Left renal cortex interstitium (tissue), 4 donors: ENCODE measurements around the gene ALDH5A1. TPM values are rescaled to one million over a fixed set of nuclear protein-coding genes. Genes with fewer than 3 reads are reported as not detected.
"Not testable (repeated sequence)": the region's sequence is repeated elsewhere in the genome, so short reads cannot be mapped to it uniquely, and the experiment has no call there.

Experiments
- DNase-seq, 4 donors: peaks; one replicate each; pipeline ENCODE4 v3.0.0-alpha.2; 2013; ENCODE audit warnings: low read depth in 4 of 4, low spot score in 2 of 4, missing footprints in 1 of 4
- polyA plus RNA-seq, 4 donors: library from polyadenylated mRNA; unstranded; fragments of 120-200 nt; gene quantifications; one replicate each; pipeline ENCODE4 v1.2.1, GENCODE V29; 2013; ENCODE audit not compliant: insufficient read length in 4 of 4

ALDH5A1 gene
- polyA plus RNA-seq, 4 donors, result 25.9 to 33.4 (median 27.8) TPM

DNA sequence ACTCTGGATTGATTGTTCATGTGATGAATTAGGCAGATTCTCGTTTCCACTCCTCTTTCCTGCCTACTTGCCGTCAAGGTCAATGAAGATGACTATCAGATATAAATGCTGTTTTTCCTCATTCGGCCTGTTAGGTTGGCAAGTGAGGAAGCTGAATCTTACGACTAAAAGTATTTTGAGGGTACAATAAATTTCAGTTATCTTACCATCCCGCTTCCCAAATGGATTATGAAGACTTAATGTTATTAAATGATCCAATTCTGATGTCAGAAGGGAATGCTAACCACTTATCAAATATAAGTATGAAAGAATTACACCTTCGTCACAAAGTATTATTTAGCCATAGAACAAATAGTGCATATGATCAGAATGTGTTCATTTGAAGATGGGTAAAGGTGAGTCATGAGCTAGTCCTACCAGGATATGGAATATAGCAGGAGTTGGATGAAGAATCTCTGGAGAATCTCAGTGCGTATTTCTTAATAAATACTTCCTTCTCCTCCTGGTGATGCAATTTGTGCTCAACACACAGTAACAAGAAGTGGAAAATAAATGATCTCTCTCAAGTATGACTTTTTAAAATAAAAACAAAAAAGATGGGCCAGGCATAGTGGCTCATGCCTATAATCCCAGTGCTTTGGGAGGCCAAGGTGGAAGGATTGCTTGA is 10.0 kb upstream of the ALDH5A1 start:
- DNase-seq, result no peak

DNA sequence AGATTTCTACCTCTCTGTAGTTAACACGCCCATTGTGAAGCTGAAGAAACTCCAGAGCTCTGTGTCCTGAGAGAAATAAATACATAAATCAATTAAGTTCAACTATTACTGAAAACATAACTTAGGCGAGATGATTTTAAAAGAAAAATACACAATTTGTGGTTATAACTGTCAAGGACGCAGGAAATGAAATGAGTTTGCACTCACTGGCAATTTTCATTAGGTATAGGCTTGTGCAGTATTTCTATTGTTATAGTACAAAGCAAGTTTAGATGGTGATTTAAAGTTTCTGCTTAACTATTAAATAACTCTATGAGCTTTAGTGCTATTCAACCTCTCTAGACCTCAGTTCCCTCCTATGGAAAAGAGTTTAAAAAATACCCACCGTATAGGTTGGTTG is 8.7 kb upstream of the ALDH5A1 start:
- no peak for DNase-seq

DNA sequence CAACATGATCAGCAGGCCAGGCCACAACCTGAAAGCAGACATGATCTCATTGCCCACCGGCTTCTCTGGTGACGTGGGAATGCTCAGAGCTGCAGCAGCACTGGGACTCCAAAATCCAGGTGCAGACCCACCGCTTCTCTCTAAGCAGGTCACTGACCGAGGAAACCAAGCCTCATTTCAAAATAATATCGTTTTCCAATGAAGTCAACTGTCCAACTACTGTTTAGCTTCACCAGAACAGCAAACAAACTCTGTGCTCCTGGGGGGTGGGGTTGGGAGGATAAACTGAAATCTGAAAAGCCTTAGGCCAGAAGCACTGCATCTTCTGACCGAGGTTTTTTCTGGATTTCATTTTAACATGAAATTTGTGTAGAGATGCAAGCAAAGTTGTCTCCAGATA is 5.3 kb upstream of the ALDH5A1 start, which contains the start of gene GPLD1:
Gene GPLD1, minus strand, starts transcription at position 109 of the 400 bp plus-strand sequence. Its CDS starts 67 bp downstream, at position 42.
- no peak for DNase-seq

DNA sequence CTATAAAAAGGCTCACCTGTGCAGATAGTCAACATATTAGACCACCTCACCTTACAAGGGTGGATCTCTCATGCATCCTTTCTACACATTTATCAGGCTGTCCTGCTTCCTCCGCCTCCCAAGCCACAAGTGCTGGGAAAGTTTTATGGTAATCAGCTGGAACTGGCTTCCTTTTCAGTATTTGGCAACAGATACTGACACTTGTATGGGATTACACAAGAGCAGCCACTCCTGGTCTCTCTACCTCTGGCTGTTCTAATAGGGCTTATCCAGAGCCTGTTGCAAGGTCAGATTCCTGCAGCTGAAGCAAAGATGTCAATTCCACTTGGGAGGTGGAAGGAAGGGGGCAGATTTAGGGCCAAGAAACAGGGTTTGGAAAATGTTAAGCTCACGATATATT is 4.9 kb upstream of the ALDH5A1 start:
- no peak for DNase-seq

DNA sequence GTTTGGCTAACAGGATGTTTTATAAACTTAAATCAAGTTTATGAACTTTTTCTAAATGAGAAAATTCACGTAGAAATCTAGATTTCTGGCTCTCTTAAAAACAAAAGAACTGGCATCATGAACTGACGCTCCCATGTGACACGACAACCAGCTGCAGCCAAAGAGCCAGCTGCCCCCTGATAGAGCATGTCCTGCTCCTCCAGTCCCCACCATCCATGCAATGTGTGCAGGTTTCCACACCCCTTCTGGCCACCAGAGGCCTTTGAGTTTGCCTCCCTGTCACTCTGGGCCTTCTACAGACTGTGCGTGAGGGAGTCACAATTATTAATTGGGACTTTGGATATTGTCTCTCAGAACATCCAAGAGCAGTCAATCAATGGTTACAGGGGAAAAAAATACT is 3.8 kb upstream of the ALDH5A1 start:
- no peak for DNase-seq

DNA sequence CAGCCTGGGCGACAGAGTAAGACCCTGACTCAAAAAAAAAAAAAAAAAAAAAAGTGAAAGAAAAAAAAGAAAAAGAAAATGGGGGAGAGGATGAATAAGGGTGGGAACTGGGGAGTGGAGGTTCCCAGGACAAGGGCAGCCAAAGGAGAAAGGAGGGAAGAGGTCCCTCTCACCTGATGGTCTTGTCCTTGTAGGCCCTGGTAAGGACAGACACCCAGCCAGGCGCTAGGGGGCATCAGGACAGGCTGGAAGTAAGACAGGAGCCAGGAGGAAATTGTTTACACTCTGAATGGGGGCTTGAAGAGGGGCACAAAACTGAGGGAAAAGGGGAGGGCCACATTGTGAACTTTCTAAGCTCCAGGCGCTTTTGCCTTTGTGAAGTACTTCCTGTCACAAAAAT is 2.3 kb upstream of the ALDH5A1 start:
- DNase-seq, result no peak

DNA sequence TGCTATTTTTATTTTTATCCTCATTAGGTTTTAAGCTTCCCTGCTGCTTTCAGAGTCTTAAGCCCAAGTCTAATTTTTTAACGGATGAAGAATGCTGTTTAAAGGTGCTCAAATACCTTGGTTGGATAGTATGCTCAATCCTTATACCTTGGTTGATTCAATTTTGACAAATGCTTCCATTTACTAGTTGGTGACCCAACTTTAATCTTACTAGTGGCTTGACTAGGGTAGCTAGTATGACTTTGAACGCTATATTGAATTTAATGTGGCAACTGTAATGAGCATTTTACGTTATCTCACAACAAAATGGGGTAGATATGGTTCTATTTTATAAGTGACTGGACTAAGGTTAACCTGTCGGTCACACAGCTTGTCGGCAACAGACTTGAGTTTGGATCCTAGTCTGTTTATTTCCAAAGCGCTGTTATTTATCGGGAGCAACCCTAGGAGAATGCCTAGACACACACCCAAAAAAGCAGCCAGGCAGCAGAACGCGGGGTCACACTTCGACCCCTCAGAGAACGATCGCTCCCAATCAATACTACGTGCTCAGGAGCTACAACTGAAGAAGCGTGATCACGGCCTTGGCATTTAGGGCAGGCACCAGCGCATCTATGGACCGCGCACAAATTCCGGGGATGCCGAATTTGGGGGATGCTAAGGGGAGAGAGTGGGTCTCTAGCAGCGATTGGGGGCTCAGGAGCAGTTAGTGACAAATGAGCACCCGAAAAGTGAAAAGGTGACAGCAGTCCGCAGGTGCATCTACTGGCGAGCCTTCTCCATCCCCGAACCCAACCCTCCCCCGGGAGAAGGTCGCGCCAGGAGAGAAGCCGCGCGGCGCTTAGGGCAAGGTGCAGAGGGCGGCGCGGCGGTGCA is 586 bp upstream of the ALDH5A1 start:
- DNase-seq, result no peak

DNA sequence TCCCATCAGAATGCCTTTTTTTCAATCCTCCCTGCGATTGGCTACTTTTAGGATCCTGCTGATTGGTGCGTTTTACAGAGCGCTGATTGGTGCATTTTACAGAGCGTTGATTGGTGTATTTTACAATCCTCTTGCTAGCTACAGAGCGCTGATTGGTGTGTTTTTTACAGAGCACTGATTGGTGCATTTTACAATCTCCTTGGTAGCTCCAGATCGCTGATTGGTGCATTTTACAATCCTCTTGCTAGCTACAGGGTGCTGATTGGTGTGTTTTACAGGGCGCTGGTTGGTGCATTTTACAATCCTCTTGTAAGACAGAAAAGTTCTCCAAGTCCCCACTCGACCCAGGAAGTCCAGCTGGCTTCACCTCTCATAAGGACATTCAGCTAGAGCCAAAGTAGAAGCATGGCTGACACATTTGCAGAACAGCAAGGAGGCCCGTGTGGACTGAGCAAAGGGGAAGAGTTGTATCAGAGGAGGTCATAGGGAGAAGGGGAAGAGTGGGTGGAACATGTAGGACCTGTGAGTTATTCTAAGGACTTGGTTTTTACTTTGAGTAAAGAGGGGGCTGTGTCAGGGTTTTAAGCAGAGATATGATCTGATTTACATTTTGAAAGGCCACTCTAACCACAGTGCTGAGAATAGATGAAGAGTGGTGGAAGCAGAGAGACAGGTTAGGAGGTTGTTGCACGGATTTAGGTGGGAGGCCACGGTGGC is 2.6 kb downstream of the ALDH5A1 start:
- DNase-seq, result no peak

DNA sequence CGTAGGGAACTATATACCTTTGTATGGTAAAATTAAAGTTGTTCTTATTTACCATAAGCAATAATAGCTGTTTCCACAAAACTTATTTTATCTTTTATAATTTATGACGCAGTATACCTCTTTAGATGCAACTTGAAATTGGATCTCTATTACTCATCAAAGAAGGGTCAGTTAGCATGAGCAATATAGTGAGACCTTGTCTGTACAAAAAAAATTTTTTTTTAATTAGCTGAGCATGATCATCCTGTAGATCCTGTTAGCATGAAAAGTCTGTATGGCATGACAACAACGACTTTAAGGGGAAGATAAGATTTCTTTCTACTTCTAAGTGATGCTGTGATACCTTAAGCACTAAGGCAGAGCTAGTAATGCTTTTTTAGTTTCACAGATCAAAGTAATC is 5.9 kb downstream of the ALDH5A1 start:
- no peak for DNase-seq

DNA sequence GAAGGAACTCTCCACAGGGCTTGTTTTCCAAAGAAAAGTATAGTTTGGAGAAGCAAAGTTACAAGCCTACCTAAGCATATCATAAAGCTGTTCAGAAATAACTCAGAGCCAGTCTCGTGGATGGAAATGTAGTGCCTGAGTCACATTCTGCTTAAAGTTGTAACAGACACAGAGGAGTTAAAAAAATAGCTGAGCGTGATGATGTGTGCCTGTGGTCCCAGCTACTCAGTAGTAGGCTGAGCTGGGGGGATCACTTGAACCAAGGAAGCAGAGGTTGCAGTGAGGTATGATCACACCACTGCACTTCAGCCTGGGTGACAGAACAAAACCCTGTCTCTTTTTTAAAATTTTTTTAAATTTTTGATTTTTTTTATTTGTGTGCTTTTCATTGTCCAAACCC is 6.6 kb downstream of the ALDH5A1 start:
- no peak for DNase-seq

DNA sequence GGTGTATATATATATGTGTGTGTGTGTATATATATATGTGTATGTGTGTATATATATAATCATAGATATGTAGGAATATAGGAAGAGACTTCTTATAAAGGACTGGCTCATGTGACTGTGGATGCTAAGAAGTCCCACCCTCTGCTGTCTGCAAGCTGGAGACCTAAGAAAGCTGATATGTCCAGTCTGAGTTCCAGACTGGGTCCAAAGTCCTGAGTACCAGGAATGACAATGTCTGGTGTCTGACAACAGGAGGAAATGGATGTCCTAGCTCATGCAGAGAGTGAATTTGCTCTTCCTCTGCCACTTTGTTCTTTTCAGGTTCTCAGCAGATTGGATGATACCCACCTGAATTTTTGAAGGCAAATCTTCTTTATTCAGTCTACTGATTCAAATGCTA is 7.1 kb downstream of the ALDH5A1 start:
- no peak for DNase-seq

DNA sequence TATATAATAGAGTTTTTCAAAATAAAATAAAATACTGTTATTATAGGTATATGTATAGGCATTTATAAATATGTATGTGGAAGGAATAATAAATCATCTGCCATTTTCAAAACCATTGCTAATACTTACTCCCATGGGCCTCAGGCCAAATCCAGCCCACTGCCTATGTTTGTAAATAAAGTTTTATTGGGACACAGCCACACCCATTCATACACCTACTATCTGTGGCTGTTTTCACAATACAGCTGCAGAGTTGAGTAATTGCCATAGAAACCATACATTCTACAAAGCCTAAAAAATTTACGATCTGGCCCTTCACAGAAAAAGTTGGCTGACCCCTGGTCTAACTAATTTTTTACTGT is 9.5 kb downstream of the ALDH5A1 start:
- DNase-seq, result no peak

DNA sequence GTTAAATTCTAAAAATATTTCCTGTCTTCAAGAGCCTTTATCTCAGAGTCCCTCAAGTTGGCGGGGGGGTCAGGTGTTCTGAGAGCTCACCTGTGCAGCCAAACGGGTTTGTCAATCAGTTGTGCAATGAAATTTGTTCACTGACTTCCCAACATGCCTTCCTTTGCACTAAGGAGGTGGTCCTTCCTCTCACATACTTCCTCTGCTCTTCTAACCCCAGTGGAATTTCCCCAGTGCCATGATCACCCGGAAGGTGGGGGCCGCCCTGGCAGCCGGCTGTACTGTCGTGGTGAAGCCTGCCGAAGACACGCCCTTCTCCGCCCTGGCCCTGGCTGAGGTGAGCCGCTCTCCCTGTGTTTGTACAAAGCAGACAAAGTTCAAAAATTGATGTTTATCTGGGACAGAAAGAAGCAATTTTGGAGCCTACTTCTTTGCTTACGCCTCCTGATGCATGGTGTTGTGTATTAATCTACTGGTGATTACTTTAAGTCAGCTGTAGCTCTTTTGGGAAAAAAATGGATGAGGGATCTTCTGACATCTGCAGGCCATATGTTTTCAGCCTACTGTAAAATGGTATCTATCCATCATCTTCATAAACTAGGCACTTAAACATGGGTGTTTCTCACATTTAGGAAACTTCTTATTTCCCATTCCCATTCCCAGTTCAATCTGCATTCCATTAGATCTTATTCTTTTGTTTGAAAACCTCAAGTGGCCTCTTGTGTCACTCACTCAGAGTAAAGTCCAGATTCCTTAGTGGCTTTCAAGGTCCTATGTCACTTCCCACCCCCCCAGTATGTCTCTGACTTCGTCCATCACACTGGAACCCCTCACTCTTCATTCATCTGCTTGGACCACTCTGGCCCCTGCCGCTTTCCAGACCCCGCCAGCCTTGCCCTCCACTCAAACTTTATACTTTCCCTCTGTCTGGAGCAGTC is 10.1 kb downstream of the ALDH5A1 start:
- DNase-seq, result no peak

DNA sequence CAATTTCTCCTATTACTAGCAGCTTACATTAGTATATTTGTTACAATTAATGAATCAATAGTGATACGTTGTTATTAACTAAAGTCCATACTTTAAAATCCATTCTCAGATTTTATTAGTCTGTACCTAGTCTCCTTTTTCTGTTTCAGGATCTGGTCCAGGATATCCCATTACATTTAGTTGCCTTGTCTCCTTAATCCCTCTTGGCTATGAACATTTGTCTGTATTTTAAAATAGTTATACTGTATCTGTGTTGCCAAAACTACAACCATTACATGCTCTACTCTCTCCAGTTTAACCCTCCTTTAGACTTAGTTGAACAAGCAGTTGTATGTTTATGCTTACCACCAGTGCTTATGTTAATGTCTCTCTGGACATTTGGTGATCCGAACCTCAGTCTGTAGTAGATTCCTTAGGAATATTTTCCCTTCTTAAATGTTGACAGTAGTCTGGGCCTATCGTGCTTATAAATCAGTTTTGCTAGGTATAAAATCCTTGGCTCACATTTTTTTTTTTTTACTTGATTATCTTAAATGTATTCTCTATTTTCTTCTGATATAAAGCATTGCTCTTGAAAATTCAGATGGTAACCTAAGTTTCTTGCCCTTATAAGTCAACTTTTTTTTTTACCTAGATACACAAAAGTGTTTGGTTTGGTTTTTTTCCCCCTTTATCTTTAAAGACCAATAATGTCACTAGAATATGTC is 12.2 kb downstream of the ALDH5A1 start:
- DNase-seq, result no peak

DNA sequence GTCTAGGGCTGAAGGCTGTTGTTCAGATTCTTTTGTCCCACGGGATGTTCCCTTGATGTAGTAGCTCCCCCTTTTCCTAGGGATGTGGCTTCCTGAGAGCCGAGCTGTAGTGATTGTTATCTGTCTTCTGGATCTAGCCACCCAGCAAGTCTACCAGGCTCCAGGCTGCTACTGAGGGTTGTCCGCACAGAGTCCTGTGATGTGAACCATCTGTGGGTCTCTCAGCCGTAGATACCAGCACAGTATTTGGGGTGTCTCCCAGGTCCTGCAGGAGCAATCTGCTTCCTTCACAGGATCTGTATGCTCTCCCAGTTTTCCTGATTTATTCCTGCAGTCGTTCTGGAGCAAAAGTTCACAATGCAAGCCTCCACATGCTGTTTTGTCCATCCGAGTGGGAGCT is 17.2 kb downstream of the ALDH5A1 start:
- DNase-seq, result not testable (repeated sequence)

DNA sequence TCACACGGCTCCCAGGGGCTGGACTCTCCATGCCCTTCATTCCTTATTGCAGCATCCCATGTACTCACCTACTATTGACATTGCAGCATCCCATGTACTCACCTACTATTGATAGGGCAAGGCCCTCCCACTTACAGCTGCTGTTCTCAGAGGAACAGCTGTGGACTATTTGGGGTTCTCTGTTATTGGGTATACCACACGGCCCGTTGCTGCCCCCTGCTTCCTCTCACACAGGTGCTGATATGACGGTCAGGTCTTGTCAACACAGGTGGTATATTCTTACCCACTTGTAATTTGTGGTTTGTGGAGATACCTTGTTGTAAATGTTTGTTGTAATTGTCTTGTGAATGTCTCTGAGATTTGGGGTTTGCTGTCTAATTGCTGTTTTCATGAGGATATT is 18.8 kb downstream of the ALDH5A1 start:
- no peak for DNase-seq

DNA sequence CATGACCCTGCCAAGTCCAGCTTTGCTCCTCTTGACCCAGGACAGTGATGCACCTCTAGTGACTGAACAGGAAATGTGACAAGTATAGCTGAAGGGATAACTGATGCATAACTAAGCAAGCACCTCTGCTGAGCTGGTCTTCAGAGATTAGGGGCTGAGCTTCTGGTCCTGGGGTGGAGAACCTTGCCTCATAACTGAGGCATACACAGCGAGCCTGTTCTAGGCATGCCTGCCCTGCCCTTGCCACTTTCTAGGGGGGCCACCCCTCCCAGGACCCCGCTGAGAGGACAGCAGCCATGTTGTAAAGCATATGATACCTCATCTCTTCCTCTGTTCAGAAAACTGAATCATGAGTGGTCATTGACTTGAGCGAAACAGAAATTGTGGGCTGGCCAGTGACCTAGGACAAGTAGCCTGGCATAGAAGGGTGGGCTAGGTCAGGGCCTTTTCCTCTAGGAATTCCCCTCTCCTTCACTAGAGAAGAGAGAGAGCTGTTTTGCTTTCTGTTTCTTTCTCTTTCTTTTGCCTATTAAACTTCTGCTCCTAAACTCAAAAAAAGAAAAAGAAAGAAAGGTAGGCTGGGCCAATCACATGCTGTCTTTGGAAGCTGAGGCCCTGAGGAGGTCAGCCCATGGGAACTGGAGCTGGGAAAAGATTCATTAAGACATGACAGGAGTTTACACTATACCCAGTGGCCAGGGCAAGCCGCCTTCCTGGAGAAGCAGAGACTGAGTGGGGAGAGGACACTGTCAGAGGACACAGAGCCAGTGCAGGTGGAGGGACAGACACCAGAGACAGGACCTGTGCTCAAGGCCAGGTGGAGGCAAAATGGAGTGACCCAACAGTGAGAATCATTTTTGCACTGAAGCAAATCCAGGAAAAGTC is 23.1 kb downstream of the ALDH5A1 start:
- DNase-seq, result no peak

DNA sequence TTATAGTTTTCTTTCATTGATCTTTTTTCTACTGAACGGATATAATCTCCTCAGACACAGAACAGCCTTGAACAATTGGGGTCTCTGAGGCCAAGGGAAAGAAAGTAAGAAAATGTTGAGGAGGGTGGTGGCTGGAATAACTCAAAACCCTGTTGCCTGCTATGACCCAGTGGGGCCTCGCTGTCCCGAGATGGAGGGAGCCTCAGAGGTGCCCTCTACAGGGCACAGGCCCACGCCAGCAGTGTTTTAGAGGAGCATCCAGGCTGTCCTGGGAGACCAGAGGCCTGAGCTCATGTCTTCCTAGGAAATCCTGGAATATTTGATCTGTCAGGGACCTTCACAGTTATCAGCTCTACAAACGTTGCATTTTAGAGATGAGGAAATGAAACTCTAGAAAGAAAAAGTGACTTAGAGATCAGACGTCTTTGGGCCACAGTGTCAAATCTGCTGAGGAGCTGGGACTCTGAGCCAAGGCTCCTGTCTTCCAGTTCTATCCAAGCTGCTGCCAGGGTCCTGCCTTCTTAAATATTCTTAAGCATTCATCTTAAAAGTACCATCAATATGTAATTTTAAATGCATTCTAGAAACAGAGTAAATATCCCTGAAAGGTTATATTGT is 26.3 kb downstream of the ALDH5A1 start:
- no peak for DNase-seq
